ENCODE measurements around the gene MAN1C1. TPM values are rescaled to one million over a fixed set of nuclear protein-coding genes. Genes with fewer than 3 reads are reported as not detected.
"Not testable (repeated sequence)": the region's sequence is repeated elsewhere in the genome, so short reads cannot be mapped to it uniquely, and the experiment has no call there.

Gene MAN1C1
- total RNA-seq, 1 donor from 2014 or later, result 19.5 TPM

GRCh38 chr1:25623007-25623406 is 6.4 kb downstream of the MAN1C1 start:
- DNase-seq (ENCODE audit: missing footprints), result no peak
- intact Hi-C loops (cut with DNase I), result no loop called here

GRCh38 chr1:25623731-25624130 is 7.1 kb downstream of the MAN1C1 start:
- intact Hi-C loops (cut with DNase I), result no loop called here
- DNase-seq (ENCODE audit: missing footprints), result no peak
- ATAC-seq, result no peak

More at GRCh38 chr1:25623007-25623406, 6.4 kb downstream of the MAN1C1 start:
- ATAC-seq, result no peak

- intact Hi-C loops (cut with DNase I), result no loop called here
- ATAC-seq (no peak), DNase-seq (ENCODE audit: missing footprints) (no peak)
Measured at GRCh38 chr1:25624156-25624555, 7.6 kb downstream of the MAN1C1 start.

GRCh38 chr1:25624604-25625003 is 8.0 kb downstream of the MAN1C1 start:
- intact Hi-C loops (cut with DNase I), result no loop called here
- no peak for ATAC-seq
- DNase-seq (ENCODE audit: missing footprints), result no peak

- ATAC-seq, result no peak
Measured at GRCh38 chr1:25626018-25626417, 9.4 kb downstream of the MAN1C1 start.

GRCh38 chr1:25628741-25629421 is 12.3 kb downstream of the MAN1C1 start:
- intact Hi-C loops (cut with DNase I), result no loop called here
- DNase-seq (ENCODE audit: missing footprints) (no peak), ATAC-seq (no peak)

More at GRCh38 chr1:25626018-25626417, 9.4 kb downstream of the MAN1C1 start:
- DNase-seq (ENCODE audit: missing footprints), result no peak
- intact Hi-C loops (cut with DNase I), result no loop called here

GRCh38 chr1:25629836-25630235 is 13.2 kb downstream of the MAN1C1 start:
- no peak for DNase-seq (ENCODE audit: missing footprints)
- no peak for ATAC-seq
- intact Hi-C loops (cut with DNase I), result no loop called here

- ATAC-seq (peak; percentile 79), DNase-seq (ENCODE audit: missing footprints) (no peak)
- intact Hi-C loops (cut with DNase I), result no loop called here
Measured at GRCh38 chr1:25631750-25632485, 15.3 kb downstream of the MAN1C1 start.

- intact Hi-C loops (cut with DNase I), result no loop called here
- no peak for DNase-seq (ENCODE audit: missing footprints)
- ATAC-seq, result no peak
Measured at GRCh38 chr1:25634066-25634465, 17.5 kb downstream of the MAN1C1 start.

GRCh38 chr1:25634896-25635295 is 18.3 kb downstream of the MAN1C1 start:
- DNase-seq (ENCODE audit: missing footprints), result no peak
- intact Hi-C loops (cut with DNase I), result no loop called here
- no peak for ATAC-seq

GRCh38 chr1:25636141-25636540 is 19.6 kb downstream of the MAN1C1 start:
- ATAC-seq; DNase-seq (ENCODE audit: missing footprints); intact Hi-C loops (cut with DNase I): not testable (repeated sequence)

- ATAC-seq (no peak), DNase-seq (ENCODE audit: missing footprints) (no peak)
- intact Hi-C loops (cut with DNase I), result no loop called here
Measured at GRCh38 chr1:25640646-25641328, 24.2 kb downstream of the MAN1C1 start.

- no peak for ATAC-seq
- no peak for DNase-seq (ENCODE audit: missing footprints)
- intact Hi-C loops (cut with DNase I), result no loop called here
Measured at GRCh38 chr1:25641329-25641725, 24.7 kb downstream of the MAN1C1 start.

GRCh38 chr1:25641931-25642573 is 25.5 kb downstream of the MAN1C1 start:
- ATAC-seq, result peak; percentile 64
- intact Hi-C loops (cut with DNase I), result no loop called here
- no peak for DNase-seq (ENCODE audit: missing footprints)

- ATAC-seq (no peak), DNase-seq (ENCODE audit: missing footprints) (no peak)
- intact Hi-C loops (cut with DNase I), result no loop called here
Measured at GRCh38 chr1:25642574-25643108, 26.1 kb downstream of the MAN1C1 start.

- intact Hi-C loops (cut with DNase I), result no loop called here
- DNase-seq (ENCODE audit: missing footprints), result no peak
- ATAC-seq, result no peak
Measured at GRCh38 chr1:25643929-25644328, 27.3 kb downstream of the MAN1C1 start.

GRCh38 chr1:25644962-25645361 is 28.4 kb downstream of the MAN1C1 start:
- ATAC-seq (no peak), DNase-seq (ENCODE audit: missing footprints) (no peak)
- intact Hi-C loops (cut with DNase I), result no loop called here

- DNase-seq (ENCODE audit: missing footprints) (no peak), ATAC-seq (no peak)
- intact Hi-C loops (cut with DNase I), result no loop called here
Measured at GRCh38 chr1:25645637-25646400, 29.2 kb downstream of the MAN1C1 start.
